KOPT-K1 (cell line): ENCODE data around the gene ZNF536.

Experiments used
- H3K27ac ChIP-seq: fragments of 200-600 bp; sonication (generic); 2 replicates; pipeline ENCODE4 v1.5.1; 2016; ENCODE audit warnings: antibody characterized with exemption, mild to moderate bottlenecking, low read depth, low read length; ENCODE audit not compliant: poor library complexity, severe bottlenecking
- H3K36me3 ChIP-seq: fragments of 200-600 bp; sonication (generic); 2 replicates; pipeline ENCODE4 v1.5.1; 2017; ENCODE audit warnings: antibody characterized with exemption, mild to moderate bottlenecking, low read length, moderate library complexity; ENCODE audit not compliant: insufficient read depth
- H3K9me3 ChIP-seq: fragments of 200-600 bp; sonication (generic); 2 replicates; pipeline ENCODE4 v1.5.1; 2017; ENCODE audit warnings: antibody characterized with exemption, low read length, mild to moderate bottlenecking; ENCODE audit not compliant: insufficient read depth, poor library complexity, severe bottlenecking

Gene ZNF536

GRCh38 chr19:30529876-30530275 is 157.7 kb downstream of the ZNF536 start:
- no peaks in the 10 kb centered on the region for H3K9me3 ChIP-seq
- H3K36me3 ChIP-seq = no peaks in the 10 kb centered on the region
- no peak overlapping the region for H3K27ac ChIP-seq

DNA sequence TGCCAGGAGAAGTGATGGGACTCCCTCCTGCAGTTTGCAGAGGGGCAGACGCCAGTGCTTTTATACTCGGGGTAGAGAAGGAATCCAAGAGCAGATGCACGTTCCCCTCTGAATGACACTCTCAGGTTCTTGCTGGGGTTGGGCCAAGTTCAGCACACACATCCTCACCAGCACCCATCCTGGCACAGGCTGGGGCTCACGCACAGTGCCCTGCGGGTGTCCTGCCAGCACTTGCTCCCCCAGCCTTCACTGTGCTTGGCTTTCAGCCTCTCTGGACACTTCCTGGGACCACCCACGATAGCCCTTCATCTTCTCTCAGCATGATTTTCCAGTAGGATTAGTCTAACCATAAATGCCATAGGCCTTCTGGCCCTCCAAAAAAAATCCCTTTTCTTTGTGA is 158.6 kb downstream of the ZNF536 start:
- Histone ChIP-seq H3K36me3 (no peaks in the 10 kb centered on the region), H3K27ac (no peak overlapping the region), H3K9me3 (no peaks in the 10 kb centered on the region)

DNA sequence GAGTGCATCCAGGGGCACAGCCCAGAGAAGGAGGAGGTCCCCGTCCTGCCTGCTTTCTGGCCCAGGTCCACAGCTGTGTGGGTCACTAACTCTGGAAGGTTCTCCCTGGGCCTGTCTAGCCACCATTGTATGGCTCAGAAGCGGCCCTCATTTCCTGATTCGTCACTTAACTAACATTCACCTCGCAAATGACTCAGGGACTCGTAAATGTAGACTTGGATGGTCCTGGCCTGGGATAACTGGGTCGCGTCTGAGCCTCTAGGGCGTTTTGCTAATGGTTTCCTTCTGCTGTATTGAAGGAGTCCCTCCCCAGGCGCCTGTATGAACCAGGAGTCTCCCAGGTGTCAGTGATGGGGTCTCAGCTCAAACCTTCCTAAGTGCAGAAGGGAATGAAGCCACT is 162.8 kb downstream of the ZNF536 start:
- Histone ChIP-seq H3K9me3 (no peaks in the 10 kb centered on the region), H3K27ac (no peak overlapping the region), H3K36me3 (no peaks in the 10 kb centered on the region)

DNA sequence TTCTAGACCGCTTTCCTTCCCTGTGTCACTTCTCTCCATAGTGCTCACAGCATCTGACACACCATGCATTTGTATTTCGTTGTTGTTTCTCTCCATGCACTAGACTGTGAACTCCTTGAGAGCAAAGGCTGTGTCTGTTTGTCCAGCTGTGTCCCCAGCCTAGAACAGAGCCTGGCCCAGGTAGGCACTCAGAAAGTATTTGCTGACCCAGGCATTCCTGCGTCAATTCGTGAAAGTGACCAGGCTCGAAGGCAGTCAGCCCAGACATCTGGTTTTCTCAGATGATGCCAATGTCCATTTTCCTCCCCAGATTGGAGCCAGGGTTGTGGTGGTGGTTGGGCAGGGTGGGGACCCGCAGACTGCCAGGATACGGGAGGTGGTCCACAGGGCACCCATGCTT is 164.8 kb downstream of the ZNF536 start:
- H3K27ac ChIP-seq = no peak overlapping the region
- H3K36me3 ChIP-seq = no peaks in the 10 kb centered on the region

GRCh38 chr19:30539315-30539714 is 167.1 kb downstream of the ZNF536 start:
- no peaks in the 10 kb centered on the region for H3K9me3 ChIP-seq
- no peaks in the 10 kb centered on the region for H3K36me3 ChIP-seq
- H3K27ac ChIP-seq = no peak overlapping the region

More for the DNA sequence above, 164.8 kb downstream of the ZNF536 start:
- H3K9me3 ChIP-seq = no peaks in the 10 kb centered on the region

GRCh38 chr19:30539981-30540380 is 167.8 kb downstream of the ZNF536 start:
- H3K9me3 ChIP-seq = no peaks in the 10 kb centered on the region
- no peaks in the 10 kb centered on the region for H3K36me3 ChIP-seq
- H3K27ac ChIP-seq = no peak overlapping the region

GRCh38 chr19:30540761-30541160 is 168.6 kb downstream of the ZNF536 start:
- no peaks in the 10 kb centered on the region for H3K9me3 ChIP-seq
- no peaks in the 10 kb centered on the region for H3K36me3 ChIP-seq
- no peak overlapping the region for H3K27ac ChIP-seq

DNA sequence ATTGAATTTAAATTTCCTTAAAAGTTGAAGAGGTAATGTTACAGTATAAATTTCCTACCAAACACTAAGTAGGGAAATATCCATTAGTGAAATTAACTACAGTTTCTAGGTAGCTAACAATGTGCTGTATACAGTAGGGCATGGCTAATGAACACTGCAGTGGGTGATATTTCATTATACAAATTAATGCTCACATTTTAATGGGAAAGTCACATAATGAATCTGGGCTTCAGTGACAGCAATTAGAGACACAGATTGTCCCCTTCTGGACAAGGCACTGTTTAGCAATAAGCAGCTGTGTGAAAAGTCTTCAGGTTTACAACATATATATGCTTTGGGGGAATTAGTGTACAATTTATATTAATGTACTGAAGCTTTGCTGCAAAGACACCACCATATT is 169.4 kb downstream of the ZNF536 start:
- no peaks in the 10 kb centered on the region for H3K36me3 ChIP-seq
- no peaks in the 10 kb centered on the region for H3K9me3 ChIP-seq
- no peak overlapping the region for H3K27ac ChIP-seq

- no peak overlapping the region for H3K27ac ChIP-seq
- H3K9me3 ChIP-seq = no peaks in the 10 kb centered on the region
- H3K36me3 ChIP-seq = no peaks in the 10 kb centered on the region
These were observed 171.2 kb downstream of the ZNF536 start for GRCh38 chr19:30543243-30543945.

- Histone ChIP-seq H3K36me3 (no peaks in the 10 kb centered on the region), H3K27ac (no peak overlapping the region), H3K9me3 (no peaks in the 10 kb centered on the region)
These were observed 173.6 kb downstream of the ZNF536 start for GRCh38 chr19:30545752-30546151.

GRCh38 chr19:30546332-30546731 is 174.1 kb downstream of the ZNF536 start:
- Histone ChIP-seq H3K27ac (no peak overlapping the region), H3K9me3 (no peaks in the 10 kb centered on the region), H3K36me3 (no peaks in the 10 kb centered on the region)

- no peak overlapping the region for H3K27ac ChIP-seq
- no peaks in the 10 kb centered on the region for H3K9me3 ChIP-seq
- H3K36me3 ChIP-seq = no peaks in the 10 kb centered on the region
These were observed 175.1 kb downstream of the ZNF536 start for GRCh38 chr19:30547246-30547645.

DNA sequence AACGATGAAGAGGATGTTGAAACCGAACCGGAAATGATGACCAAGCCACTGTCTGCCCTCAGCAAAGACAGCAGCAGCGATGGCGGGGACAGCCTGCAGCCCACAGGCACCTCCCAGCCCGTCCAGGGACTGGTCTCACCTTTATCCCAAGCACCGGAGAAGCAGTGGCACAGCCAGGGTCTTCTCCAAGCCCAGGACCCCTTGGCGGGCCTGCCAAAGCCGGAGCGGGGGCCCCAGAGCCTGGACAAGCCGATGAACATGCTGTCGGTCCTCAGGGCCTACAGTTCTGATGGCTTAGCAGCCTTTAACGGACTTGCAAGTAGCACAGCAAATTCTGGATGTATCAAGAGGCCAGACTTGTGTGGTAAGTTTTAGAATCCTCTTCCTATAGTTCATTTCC is 177.0 kb downstream of the ZNF536 start:
- Histone ChIP-seq H3K36me3 (no peaks in the 10 kb centered on the region), H3K27ac (no peak overlapping the region), H3K9me3 (no peaks in the 10 kb centered on the region)

DNA sequence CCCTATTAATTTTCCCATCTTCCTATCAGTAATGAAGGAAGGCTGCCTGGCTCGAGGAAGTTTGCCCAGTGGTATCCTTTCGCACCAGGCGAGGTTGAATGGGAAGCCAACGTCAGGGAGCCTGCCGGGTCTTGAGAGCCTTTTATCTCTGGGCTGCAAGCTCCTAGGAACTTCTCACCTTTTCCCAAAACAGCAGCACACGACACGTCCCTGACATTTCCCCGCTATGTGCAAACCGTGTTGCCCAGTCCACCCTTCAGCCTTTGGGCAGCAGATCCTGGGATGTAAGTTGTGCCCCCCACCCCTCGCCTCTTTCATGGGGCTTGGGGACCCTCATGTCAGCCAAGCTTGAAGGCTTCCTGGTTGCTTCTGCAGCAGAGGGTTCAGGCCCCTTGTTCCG is 179.1 kb downstream of the ZNF536 start:
- no peaks in the 10 kb centered on the region for H3K36me3 ChIP-seq
- no peak overlapping the region for H3K27ac ChIP-seq
- no peaks in the 10 kb centered on the region for H3K9me3 ChIP-seq

- Histone ChIP-seq H3K27ac (no peak overlapping the region), H3K36me3 (no peaks in the 10 kb centered on the region), H3K9me3 (no peaks in the 10 kb centered on the region)
These were observed 180.4 kb downstream of the ZNF536 start for GRCh38 chr19:30552593-30552992.

DNA sequence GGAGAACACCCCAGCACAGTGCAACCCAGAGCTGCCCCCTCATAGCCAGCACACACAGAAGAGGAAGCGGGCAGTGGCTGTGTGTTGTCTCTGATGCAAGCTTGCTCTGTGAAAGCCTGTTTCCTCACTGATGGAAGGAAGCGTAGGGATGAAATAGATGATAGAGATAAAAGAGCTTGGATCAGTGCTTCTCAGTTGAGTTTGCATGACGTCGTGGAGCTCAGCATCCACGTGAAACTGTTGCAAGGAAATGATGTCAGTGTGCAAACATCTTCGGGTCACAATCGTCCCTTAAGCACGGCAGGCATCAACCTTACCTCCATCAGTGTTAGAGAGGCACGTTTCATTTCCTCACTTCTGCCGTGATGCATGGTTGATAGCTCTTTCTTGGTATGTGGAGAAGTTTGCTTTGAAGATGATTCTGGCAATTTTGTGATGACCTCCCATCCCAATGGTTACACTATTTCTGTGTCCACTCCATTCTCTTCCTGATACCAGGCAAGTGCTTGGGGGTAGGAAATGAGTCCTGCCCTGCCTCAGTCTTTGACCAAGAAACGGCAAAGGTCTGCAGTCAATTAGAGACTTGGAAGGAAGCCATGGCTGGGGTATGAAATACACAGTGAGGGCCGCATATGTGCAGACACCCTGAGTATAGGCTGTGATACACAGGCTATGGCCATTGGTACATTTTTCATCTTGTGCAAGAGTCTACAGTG is 183.0 kb downstream of the ZNF536 start:
- H3K9me3 ChIP-seq = no peaks in the 10 kb centered on the region
- no peaks in the 10 kb centered on the region for H3K36me3 ChIP-seq
- no peak overlapping the region for H3K27ac ChIP-seq
